Small intestine (tissue), 7 donors: ENCODE results near the gene ZBTB8A. TPM values are rescaled to one million over a fixed set of nuclear protein-coding genes. Genes with fewer than 3 reads are reported as not detected.

Experiments
- DNase-seq, 2 donors: peaks; one replicate each; pipeline versions ENCODE4 v3.0.0 to v3.0.0-alpha.2; 2013
- FAIRE-seq: peaks from 2 replicates; lab custom pipeline; 2012; peaks lifted over from hg19 to GRCh38; lab: Jason Lieb, UNC
- H3K27ac ChIP-seq, 3 donors: one replicate each; pipeline ENCODE4 v1.5.1; 2013; ENCODE audit warnings: low read length in 2 of 3, mild to moderate bottlenecking in 2 of 3, control low read depth in 1 of 3, inconsistent platforms in 1 of 3, low read depth in 1 of 3, moderate library complexity in 1 of 3
- H3K27me3 ChIP-seq, 3 donors: one replicate each; pipeline ENCODE4 v1.6.1; 2013; ENCODE audit warnings: low read length in 3 of 3, inconsistent platforms in 1 of 3; ENCODE audit not compliant: control insufficient read depth in 3 of 3, insufficient read depth in 3 of 3
- H3K36me3 ChIP-seq, 3 donors: one replicate each; pipeline ENCODE4 v1.6.1; 2013; ENCODE audit warnings: low read length in 3 of 3, inconsistent platforms in 1 of 3, low read depth in 1 of 3, mild to moderate bottlenecking in 1 of 3, moderate library complexity in 1 of 3; ENCODE audit not compliant: control insufficient read depth in 3 of 3, insufficient read depth in 2 of 3
- H3K4me1 ChIP-seq, 3 donors: one replicate each; pipeline ENCODE4 v1.6.1; 2013; ENCODE audit warnings: low read length in 2 of 3, inconsistent platforms in 1 of 3, low read depth in 1 of 3, mild to moderate bottlenecking in 1 of 3, moderate library complexity in 1 of 3; ENCODE audit not compliant: control insufficient read depth in 3 of 3, insufficient read depth in 2 of 3
- H3K4me3 ChIP-seq, 3 donors: one replicate each; pipeline ENCODE4 v1.5.1; 2013; ENCODE audit warnings: low read length in 3 of 3, control low read depth in 1 of 3, inconsistent platforms in 1 of 3, low read depth in 1 of 3, mild to moderate bottlenecking in 1 of 3, moderate library complexity in 1 of 3
- H3K9me3 ChIP-seq, 2 donors: one replicate each; pipeline ENCODE4 v1.6.1; 2013; ENCODE audit warnings: low read depth in 1 of 2, low read length in 1 of 2; ENCODE audit not compliant: control insufficient read depth in 2 of 2, insufficient read depth in 1 of 2
- WGBS, 3 donors: extraction: QIAGEN DNeasy Blood & Tissue Kit; methylation state at CpG; one replicate each; pipeline ENCODE4 v1.1.7; 2013; 5-methylcytosine and 5-hydroxymethylcytosine counted together
- polyA plus RNA-seq, 4 donors: library from polyadenylated mRNA; stranded (reverse) in 3 of 4; unstranded in 1 of 4; fragments of 200-250 nt in 3 of 4; fragments of 120-200 nt in 1 of 4; gene quantifications; one replicate each; pipeline versions ENCODE4 v1.2.1 to v1.2.3, GENCODE V29; 2013
- donor health status: healthy with polysubstance abuse.
- donor health status: control.
- donor health status: control.
- donor health status: Bipolar disorder and iron deficiency.
- donor health status: healthy.

The ZBTB8A gene
- polyA plus RNA-seq, 4 donors: 0.89 to 7.0 (median 2.2) TPM

DNA sequence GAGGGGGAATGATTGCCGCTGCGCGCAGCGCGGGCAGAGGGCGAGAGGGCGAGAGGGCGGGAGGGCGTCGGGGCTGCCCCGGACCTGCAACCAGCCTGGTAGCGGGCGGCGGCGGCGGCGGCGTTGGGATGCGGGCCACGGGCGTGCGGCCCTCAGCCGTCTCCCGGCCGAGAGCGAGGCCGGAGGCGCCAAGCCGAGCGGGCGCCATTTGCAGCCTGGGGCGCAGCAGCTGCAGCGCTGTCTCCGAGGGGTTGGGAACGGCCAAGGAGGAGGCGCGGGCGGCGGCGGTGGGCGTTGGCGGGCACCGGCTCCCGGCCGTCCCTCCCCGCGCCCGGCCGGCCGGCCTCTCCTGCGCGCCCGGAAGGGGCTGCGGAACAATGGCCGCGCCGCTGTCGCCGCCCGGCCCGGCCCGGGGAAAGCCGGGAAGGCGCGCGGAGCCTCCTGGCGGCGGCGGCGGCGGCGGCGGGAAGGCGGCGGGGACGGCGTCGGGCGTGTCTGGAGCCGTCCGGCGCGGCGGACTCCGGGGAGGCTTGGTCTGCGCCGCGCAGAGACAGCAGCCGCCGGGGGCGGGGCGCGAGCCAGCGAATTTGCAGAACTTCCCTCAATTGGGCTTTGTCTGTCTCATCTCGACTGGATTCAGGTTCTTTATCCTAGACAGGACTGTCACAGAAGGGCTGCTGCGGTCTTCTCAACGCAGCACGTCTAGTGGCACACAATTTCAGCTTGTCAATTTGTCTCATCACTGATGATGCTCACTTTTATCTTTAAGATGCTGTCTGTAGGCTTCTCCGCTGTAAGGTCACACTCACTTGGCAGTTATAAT lies 38.6 kb upstream of the ZBTB8A start:
- Histone ChIP-seq H3K4me1 (peaks cover 0 to 4% (median 0%) of the 10 kb centered on the region in 3 donors), H3K9me3 (no peaks in the 10 kb centered on the region), H3K36me3 (no peaks in the 10 kb centered on the region), H3K27me3 (no peaks in the 10 kb centered on the region), H3K4me3 (peak overlapping the region; percentile 54 to 87 (median 61)), H3K27ac (peak overlapping the region; percentile 72 to 91 (median 80))
- FAIRE-seq (no peak), DNase-seq (peak; percentile 54 to 85)
- 0 to 1% (median 1%) methylated on average over 49 to 99 of the region's 99 CpGs for WGBS, 3 donors

GRCh38 chr1:32501865-32502264 lies 37.4 kb upstream of the ZBTB8A start:
- H3K9me3 ChIP-seq: no peaks in the 10 kb centered on the region
- no peaks in the 10 kb centered on the region for H3K27me3 ChIP-seq
- WGBS, 3 donors: 85 to 95% (median 95%) methylated on average over 9 of the region's 9 CpGs
- H3K27ac ChIP-seq: peak overlapping the region in 1 of 3 donors; percentile 54
- H3K36me3 ChIP-seq: no peaks in the 10 kb centered on the region
- DNase-seq (no peak), FAIRE-seq (no peak)
- H3K4me3 ChIP-seq: no peak overlapping the region
- H3K4me1 ChIP-seq: peaks cover 0 to 4% (median 0%) of the 10 kb centered on the region in 3 donors

- no peak for DNase-seq
- Histone ChIP-seq H3K4me1 (peaks cover 0 to 4% (median 0%) of the 10 kb centered on the region in 3 donors), H3K27ac (no peak overlapping the region), H3K27me3 (no peaks in the 10 kb centered on the region), H3K36me3 (no peaks in the 10 kb centered on the region), H3K4me3 (no peak overlapping the region), H3K9me3 (no peaks in the 10 kb centered on the region)
- 81 to 87% (median 87%) methylated on average over 7 of the region's 7 CpGs for WGBS, 3 donors
- FAIRE-seq: no peak
Observed at GRCh38 chr1:32503153-32503552, 36.1 kb upstream of the ZBTB8A start.

DNA sequence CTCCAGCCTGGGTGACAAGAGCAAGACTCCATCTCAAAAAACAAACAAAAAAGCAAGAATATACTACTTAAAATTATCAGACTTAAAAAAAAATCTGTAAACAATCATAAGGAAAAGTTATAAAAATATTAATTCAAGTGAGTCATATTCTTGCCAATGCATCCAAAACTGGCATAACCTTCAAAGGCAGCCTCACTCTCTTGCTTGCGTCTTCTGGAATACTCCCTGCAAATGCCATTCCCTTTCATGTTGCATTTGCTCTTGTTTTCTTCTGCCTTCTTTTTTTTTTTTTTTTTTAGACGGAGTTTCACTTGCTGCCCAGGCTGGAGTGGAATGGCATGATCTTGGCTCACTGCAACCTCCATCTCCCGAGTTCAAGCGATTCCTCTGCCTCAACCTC lies 32.2 kb upstream of the ZBTB8A start:
- 64 to 85% (median 77%) methylated on average over 4 of the region's 4 CpGs for WGBS, 3 donors
- no peaks in the 10 kb centered on the region for H3K36me3 ChIP-seq

DNA sequence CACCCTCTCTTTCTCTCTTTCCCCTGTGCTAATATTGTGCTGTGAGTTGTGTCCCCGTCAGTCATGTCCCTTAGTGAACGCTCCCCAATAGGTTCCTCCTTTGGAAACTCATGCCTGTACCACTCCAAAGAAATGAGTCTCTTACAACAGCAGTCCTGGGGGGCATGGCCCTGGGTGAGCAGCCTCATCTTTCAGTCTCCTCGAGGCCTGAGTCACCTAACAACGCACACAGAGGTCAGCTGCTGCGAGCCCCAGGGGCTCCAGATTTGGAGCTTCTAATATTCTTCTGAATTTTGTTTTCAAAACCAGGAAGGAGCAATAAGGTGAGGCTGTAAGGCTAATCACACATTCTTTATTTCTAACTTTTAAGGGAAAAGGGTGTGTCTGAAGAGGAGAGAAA lies 30.5 kb upstream of the ZBTB8A start:
- Histone ChIP-seq H3K36me3 (no peaks in the 10 kb centered on the region), H3K27me3 (no peaks in the 10 kb centered on the region), H3K27ac (no peak overlapping the region), H3K4me3 (no peak overlapping the region), H3K9me3 (no peaks in the 10 kb centered on the region), H3K4me1 (no peaks in the 10 kb centered on the region)
- DNase-seq (no peak), FAIRE-seq (no peak)
- WGBS, 3 donors: 73 to 80% (median 76%) methylated on average over 5 of the region's 5 CpGs

More for the DNA sequence above, 32.2 kb upstream of the ZBTB8A start:
- Histone ChIP-seq H3K9me3 (no peaks in the 10 kb centered on the region), H3K27ac (no peak overlapping the region), H3K4me1 (no peaks in the 10 kb centered on the region), H3K4me3 (no peak overlapping the region), H3K27me3 (no peaks in the 10 kb centered on the region)
- DNase-seq (no peak), FAIRE-seq (no peak)

- H3K4me1 ChIP-seq: no peaks in the 10 kb centered on the region
- no peaks in the 10 kb centered on the region for H3K9me3 ChIP-seq
- FAIRE-seq (no peak), DNase-seq (no peak)
- H3K4me3 ChIP-seq: no peak overlapping the region
- no peaks in the 10 kb centered on the region for H3K36me3 ChIP-seq
- no peaks in the 10 kb centered on the region for H3K27me3 ChIP-seq
- H3K27ac ChIP-seq: no peak overlapping the region
- 98 to 100% (median 100%) methylated on average over 1 of the region's 1 CpG for WGBS, 3 donors
Observed at GRCh38 chr1:32509939-32510338, 29.3 kb upstream of the ZBTB8A start.

GRCh38 chr1:32516402-32516801 lies 22.8 kb upstream of the ZBTB8A start:
- DNase-seq (no peak), FAIRE-seq (no peak)
- Histone ChIP-seq H3K36me3 (no peaks in the 10 kb centered on the region), H3K4me3 (no peak overlapping the region), H3K27ac (no peak overlapping the region), H3K9me3 (no peaks in the 10 kb centered on the region), H3K4me1 (no peaks in the 10 kb centered on the region), H3K27me3 (no peaks in the 10 kb centered on the region)
- WGBS, 3 donors: 89 to 93% (median 93%) methylated on average over 5 of the region's 5 CpGs

DNA sequence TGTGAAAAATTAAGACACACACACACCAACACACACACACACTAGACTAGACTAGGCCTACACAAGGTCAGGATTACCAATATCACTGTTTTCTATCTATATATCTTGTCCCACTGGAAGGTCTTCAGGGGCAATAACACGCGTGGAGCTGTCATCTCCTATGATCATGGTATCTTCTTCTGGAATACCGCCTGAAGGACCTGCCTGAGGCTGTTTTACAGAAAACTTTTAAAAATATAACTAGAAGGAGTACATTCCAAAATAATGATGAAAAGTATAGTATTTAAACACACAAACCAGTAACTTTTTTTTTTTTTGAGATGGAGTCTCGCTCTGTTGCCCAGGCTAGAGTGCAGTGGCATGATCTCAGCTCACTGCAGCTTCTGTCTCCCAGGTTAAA lies 20.3 kb upstream of the ZBTB8A start:
- Histone ChIP-seq H3K36me3 (no peaks in the 10 kb centered on the region), H3K9me3 (no peaks in the 10 kb centered on the region), H3K4me1 (no peaks in the 10 kb centered on the region), H3K27ac (no peak overlapping the region), H3K27me3 (no peaks in the 10 kb centered on the region), H3K4me3 (no peak overlapping the region)
- no peak for DNase-seq
- FAIRE-seq: no peak
- WGBS, 3 donors: 91 to 93% (median 93%) methylated on average over 4 of the region's 4 CpGs
